Testis (tissue), 3 donors: Measurements from ENCODE around the gene GABRD. TPM values are rescaled to one million over a fixed set of nuclear protein-coding genes. Genes with fewer than 3 reads are reported as not detected.

Source experiments
- DNase-seq: peaks from one replicate; pipeline ENCODE4 v3.0.0-alpha.2; 2019
- H3K27ac ChIP-seq, 2 donors: fragments of 200-600 bp; sonication (generic); one replicate each; pipeline ENCODE4 v1.5.1; 2019
- H3K27me3 ChIP-seq: fragments of 200-600 bp; sonication (generic); one replicate; pipeline ENCODE4 v1.5.1; 2019
- H3K36me3 ChIP-seq: fragments of 200-600 bp; sonication (generic); one replicate; pipeline ENCODE4 v1.5.1; 2017; ENCODE audit warnings: low read depth; ENCODE audit errors: missing control alignments
- H3K4me1 ChIP-seq: fragments of 200-600 bp; sonication (generic); one replicate; pipeline ENCODE4 v1.5.1; 2019
- H3K4me3 ChIP-seq, 2 donors: fragments of 200-600 bp; sonication (generic); one replicate each; pipeline ENCODE4 v1.5.1; 2017 to 2019
- H3K9me3 ChIP-seq: fragments of 200-600 bp; sonication (generic); one replicate; pipeline ENCODE4 v1.5.1; 2017
- CTCF ChIP-seq, 3 experiments: fragments of 450-650 bp in 2 of 3; fragments of 200-600 bp in 1 of 3; sonication (generic) in 1 of 3; IDR thresholded peaks; one replicate each; pipeline ENCODE4 v1.5.1; 2016 to 2019; ENCODE audit warnings: antibody characterized with exemption in 3 of 3, mild to moderate bottlenecking in 2 of 3, moderate library complexity in 1 of 3
- POLR2A ChIP-seq: fragments of 450-650 bp; IDR thresholded peaks from one replicate; pipeline ENCODE4 v1.6.1; 2017; ENCODE audit warnings: antibody characterized with exemption, mild to moderate bottlenecking, moderate library complexity
- WGBS, 2 donors: methylation state at CpG; one replicate each; pipeline ENCODE4 v1.1.5; 2018; 5-methylcytosine and 5-hydroxymethylcytosine counted together
- intact Hi-C: fragments of 100-400 bp; cut with DNase I; formaldehyde crosslinking; loops from one replicate; pipeline ENCODE4 v1.15.1; 2023; ENCODE audit warnings: low total_unique reads
- polyA plus RNA-seq: library from polyadenylated mRNA; stranded (reverse); fragments of 350-450 nt; fragmentation: Illumina TruSeq; extraction: RNeasy Lipid Tissue Mini Kit (QIAGEN cat#74804); gene quantifications from one replicate; pipeline ENCODE4 v1.2.3, GENCODE V29; 2014; ENCODE audit warnings: low read depth, low replicate concordance; ENCODE audit not compliant: insufficient read depth
- total RNA-seq, 2 donors: library from RNA; depleted of rRNA; stranded (reverse); fragments of >200 nt; gene quantifications; one replicate each; pipeline ENCODE4 v1.2.3, GENCODE V29; 2016

GABRD gene
- total and polyA plus RNA-seq, 3 donors from 2014 or later, result 7.8 to 18.1 (median 16.9) TPM

GRCh38 chr1:2042830-2043773, 24.0 kb downstream of the GABRD start:
- Histone ChIP-seq H3K4me1 (peaks cover 5% of the 10 kb centered on the region), H3K4me3 (no peak overlapping the region), H3K9me3 (no peaks in the 10 kb centered on the region), H3K27me3 (no peaks in the 10 kb centered on the region), H3K36me3 (no peaks in the 10 kb centered on the region), H3K27ac (no peak overlapping the region)
- WGBS, 2 donors, result 85 to 91% methylated on average over 15 to 41 of the region's 41 CpGs
- DNase-seq, result no peak
- TF ChIP-seq CTCF (IDR thresholded peaks at IDR 0.05) (no peak), POLR2A (no peak)
- intact Hi-C loops, result loop anchor here (5.0 kb wide), 1 partner anchor 101 kb away; no protein-coding TSS in a partner anchor

GRCh38 chr1:2043886-2044285, 24.7 kb downstream of the GABRD start:
- Histone ChIP-seq H3K9me3 (no peaks in the 10 kb centered on the region), H3K4me3 (no peak overlapping the region), H3K27me3 (no peaks in the 10 kb centered on the region), H3K27ac (no peak overlapping the region), H3K4me1 (peaks cover 5% of the 10 kb centered on the region), H3K36me3 (no peaks in the 10 kb centered on the region)
- TF ChIP-seq CTCF (IDR thresholded peaks at IDR 0.05) (no peak), POLR2A (no peak)
- WGBS, 2 donors, result 89 to 100% methylated on average over 1 to 4 of the region's 4 CpGs
- no peak for DNase-seq
- intact Hi-C loops, result loop anchor here (5.0 kb wide), 1 partner anchor 102 kb away; no protein-coding TSS in a partner anchor

GRCh38 chr1:2044510-2045319, 25.6 kb downstream of the GABRD start:
- Histone ChIP-seq H3K27ac (no peak overlapping the region), H3K4me1 (peaks cover 7% of the 10 kb centered on the region), H3K36me3 (no peaks in the 10 kb centered on the region), H3K27me3 (no peaks in the 10 kb centered on the region), H3K9me3 (no peaks in the 10 kb centered on the region), H3K4me3 (peak overlapping the region; percentile 29 to 43)
- DNase-seq, result peak; percentile 77
- intact Hi-C loops, result loop anchor here (5.0 kb wide), 1 partner anchor 102 kb away; no protein-coding TSS in a partner anchor
- TF ChIP-seq POLR2A (no peak), CTCF (IDR thresholded peaks at IDR 0.05) (peak; percentile 90 to 97 (median 96))
- 11 to 29% methylated on average over 14 to 42 of the region's 75 CpGs for WGBS, 2 donors

GRCh38 chr1:2045468-2046173, 26.5 kb downstream of the GABRD start:
- H3K27me3 ChIP-seq, result no peaks in the 10 kb centered on the region

More at GRCh38 chr1:2045468-2046173, 26.5 kb downstream of the GABRD start:
- Histone ChIP-seq H3K36me3 (no peaks in the 10 kb centered on the region), H3K4me3 (no peak overlapping the region), H3K4me1 (peaks cover 8% of the 10 kb centered on the region), H3K9me3 (no peaks in the 10 kb centered on the region), H3K27ac (no peak overlapping the region)
- intact Hi-C loops, result no loop called here
- no peak for TF ChIP-seq CTCF (IDR thresholded peaks at IDR 0.05)
- no peak for TF ChIP-seq POLR2A
- WGBS, 2 donors, result 56 to 68% methylated on average over 14 to 15 of the region's 15 CpGs
- DNase-seq, result no peak
